Stimulated activated CD8-positive, alpha-beta memory T cell treated with anti-CD3 and anti-CD28 coated beads, Interleukin-12 subunit alpha, Interleukin-12 subunit beta, amount 100 ng/mL, for 1 hour (primary cell): ENCODE results near the gene ANKLE2.

ENCODE experiments used
- DNase-seq: peaks from one replicate; pipeline ENCODE4 v3.0.0-alpha.2; 2020; ENCODE audit warnings: low read depth

Gene ANKLE2

GRCh38 chr12:132743831-132744230, 17.8 kb downstream of the ANKLE2 start:
- DNase-seq, result no peak

- DNase-seq, result no peak
Observed at GRCh38 chr12:132741620-132742019, 20.0 kb downstream of the ANKLE2 start.

GRCh38 chr12:132740652-132741051, 21.0 kb downstream of the ANKLE2 start:
- no peak for DNase-seq

- DNase-seq, result no peak
Observed at GRCh38 chr12:132740313-132740646, 21.4 kb downstream of the ANKLE2 start.

GRCh38 chr12:132739600-132740312, 21.9 kb downstream of the ANKLE2 start:
- DNase-seq, result no peak

- DNase-seq, result no peak
Observed at GRCh38 chr12:132736913-132737312, 24.7 kb downstream of the ANKLE2 start.

GRCh38 chr12:132736378-132736777, 25.3 kb downstream of the ANKLE2 start:
- DNase-seq, result no peak

GRCh38 chr12:132735496-132735895, 26.1 kb downstream of the ANKLE2 start:
- no peak for DNase-seq

- no peak for DNase-seq
Observed at GRCh38 chr12:132734206-132734605, 27.4 kb downstream of the ANKLE2 start.

GRCh38 chr12:132731574-132731973, 30.1 kb downstream of the ANKLE2 start:
- no peak for DNase-seq

- DNase-seq, result no peak
Observed at GRCh38 chr12:132730353-132730752, 31.3 kb downstream of the ANKLE2 start.

GRCh38 chr12:132729541-132730320, 31.9 kb downstream of the ANKLE2 start:
- no peak for DNase-seq

- no peak for DNase-seq
Observed at GRCh38 chr12:132728502-132728901, 33.1 kb downstream of the ANKLE2 start.

- DNase-seq, result no peak
Observed at GRCh38 chr12:132727091-132727794, 34.4 kb downstream of the ANKLE2 start.

GRCh38 chr12:132726386-132726785, 35.2 kb downstream of the ANKLE2 start:
- no peak for DNase-seq

- DNase-seq, result no peak
Observed at GRCh38 chr12:132724506-132725241, 37.0 kb downstream of the ANKLE2 start.

- no peak for DNase-seq
Observed at GRCh38 chr12:132723764-132724140, 37.9 kb downstream of the ANKLE2 start.

GRCh38 chr12:132723015-132723763, 38.4 kb downstream of the ANKLE2 start:
- DNase-seq, result no peak

GRCh38 chr12:132720606-132721345, 40.9 kb downstream of the ANKLE2 start:
- no peak for DNase-seq

- no peak for DNase-seq
Observed at GRCh38 chr12:132719954-132720324, 41.7 kb downstream of the ANKLE2 start.
